ENCODE measurements around the gene CATSPER4. TPM values are rescaled to one million over a fixed set of nuclear protein-coding genes. Genes with fewer than 3 reads are reported as not detected.
A peak's percentile ranks its signal among the peaks of the same experiment; 100 is the strongest.

Gene CATSPER4
- total RNA-seq, 1 experiment from 2014 or later = 0.35 TPM

- ChIA-PET CTCF (interaction anchor here (0.8 to 4.8 kb wide), 20 partner anchors 8 to 261 kb away, joined by 3 to 65 read pairs (median 4); partner anchors contain the start of genes CATSPER4, CEP85, CNKSR1 and PAFAH2), POLR2A (interaction anchor here (0.6 to 1.4 kb wide), 6 partner anchors 10 to 1317 kb away, joined by 3 to 7 read pairs (median 3); partner anchors contain the start of genes ZNF593 and ZNF593OS)
- no peaks in the 10 kb centered on the region for H3K9me3 Mint-ChIP-seq
- peak overlapping the region; percentile 61 for H3K4me3 Mint-ChIP-seq
- no peak for DNase-seq (ENCODE audit: low spot score)
- no peaks in the 10 kb centered on the region for H3K36me3 Mint-ChIP-seq
- peak; percentile 5 for ATAC-seq
- H3K27me3 Mint-ChIP-seq (ENCODE audit: low read depth) = peaks cover 97% of the 10 kb centered on the region
- peaks cover 57% of the 10 kb centered on the region for H3K4me1 Mint-ChIP-seq
- H3K27ac Mint-ChIP-seq = no peak overlapping the region
- no peak for TF ChIP-seq ZNF317 (CRISPR knock-in tag; IDR thresholded peaks at IDR 0.05; ENCODE audit: borderline replicate concordance, low read depth)
Measured at GRCh38 chr1:26155370-26156284, 34.8 kb upstream of the CATSPER4 start.

GRCh38 chr1:26156285-26157038 lies 33.9 kb upstream of the CATSPER4 start:
- POLR2A ChIA-PET = interaction anchor here (0.6 to 1.4 kb wide), 4 partner anchors 13 to 1316 kb away, joined by 3 to 7 read pairs (median 3); partner anchors contain the start of gene ZNF593
- peaks cover 98% of the 10 kb centered on the region for H3K27me3 Mint-ChIP-seq (ENCODE audit: low read depth)

DNA sequence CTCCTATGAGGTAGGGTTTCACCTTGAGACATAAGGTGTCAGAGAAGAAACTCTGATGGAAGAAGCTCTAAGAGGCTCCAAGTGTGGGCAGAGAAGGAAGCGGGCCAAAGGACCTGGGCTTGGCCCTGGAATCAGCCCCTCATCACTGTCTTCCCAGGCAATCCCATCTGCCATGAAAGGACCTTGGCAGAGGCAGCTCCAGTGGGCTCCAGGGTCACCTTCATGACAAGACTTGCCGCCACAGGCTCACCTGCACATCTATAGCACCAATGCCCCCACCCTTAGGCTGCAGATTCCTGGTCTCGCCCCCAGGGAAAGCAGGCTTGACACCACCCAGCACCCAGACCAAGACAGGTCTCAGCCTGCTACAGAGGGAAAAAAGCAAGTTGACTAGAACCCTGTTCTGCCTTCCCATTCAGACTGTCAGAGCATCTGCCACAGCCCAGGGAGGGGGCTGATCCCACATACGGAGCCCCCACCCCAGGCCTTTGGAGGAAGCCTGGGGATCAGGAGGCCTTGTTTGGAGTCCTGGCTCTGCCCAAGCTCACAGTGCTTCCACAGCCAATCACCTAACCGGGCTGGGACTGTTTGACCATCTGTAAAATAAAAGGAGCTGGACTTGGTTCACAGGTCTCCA lies 32.0 kb upstream of the CATSPER4 start:
- peaks cover 61% of the 10 kb centered on the region for H3K4me1 Mint-ChIP-seq
- no peaks in the 10 kb centered on the region for H3K36me3 Mint-ChIP-seq
- DNase-seq (ENCODE audit: low spot score) (no peak), ATAC-seq (no peak)
- POLR2A ChIA-PET = no interaction called here
- H3K9me3 Mint-ChIP-seq = no peaks in the 10 kb centered on the region
- H3K27ac Mint-ChIP-seq = no peak overlapping the region
- CTCF ChIA-PET = interaction anchor here (1.0 to 4.8 kb wide), 7 partner anchors 11 to 121 kb away, joined by 3 to 50 read pairs (median 5); partner anchors contain the start of genes CATSPER4, CEP85, SH3BGRL3 and ZNF593
- no peak overlapping the region for H3K4me3 Mint-ChIP-seq
- peaks cover 98% of the 10 kb centered on the region for H3K27me3 Mint-ChIP-seq (ENCODE audit: low read depth)
- TF ChIP-seq TCF7 (CRISPR knock-in tag; IDR thresholded peaks at IDR 0.05; ENCODE audit: low read depth) (no peak), RORB (CRISPR knock-in tag; IDR thresholded peaks at IDR 0.05) (no peak), SP1 (CRISPR knock-in tag; conservative IDR thresholded peaks at IDR 0.05) (no peak), RELA (CRISPR knock-in tag; IDR thresholded peaks at IDR 0.05; ENCODE audit: borderline replicate concordance) (no peak), SMAD4 (CRISPR knock-in tag; IDR thresholded peaks at IDR 0.05) (no peak), JAZF1 (CRISPR knock-in tag; IDR thresholded peaks at IDR 0.05) (no peak), ZNF396 (CRISPR knock-in tag; IDR thresholded peaks at IDR 0.05; ENCODE audit: borderline replicate concordance) (no peak), PRRX2 (CRISPR knock-in tag; IDR thresholded peaks at IDR 0.05) (no peak)
- TF ChIP-seq, protein P1, sequence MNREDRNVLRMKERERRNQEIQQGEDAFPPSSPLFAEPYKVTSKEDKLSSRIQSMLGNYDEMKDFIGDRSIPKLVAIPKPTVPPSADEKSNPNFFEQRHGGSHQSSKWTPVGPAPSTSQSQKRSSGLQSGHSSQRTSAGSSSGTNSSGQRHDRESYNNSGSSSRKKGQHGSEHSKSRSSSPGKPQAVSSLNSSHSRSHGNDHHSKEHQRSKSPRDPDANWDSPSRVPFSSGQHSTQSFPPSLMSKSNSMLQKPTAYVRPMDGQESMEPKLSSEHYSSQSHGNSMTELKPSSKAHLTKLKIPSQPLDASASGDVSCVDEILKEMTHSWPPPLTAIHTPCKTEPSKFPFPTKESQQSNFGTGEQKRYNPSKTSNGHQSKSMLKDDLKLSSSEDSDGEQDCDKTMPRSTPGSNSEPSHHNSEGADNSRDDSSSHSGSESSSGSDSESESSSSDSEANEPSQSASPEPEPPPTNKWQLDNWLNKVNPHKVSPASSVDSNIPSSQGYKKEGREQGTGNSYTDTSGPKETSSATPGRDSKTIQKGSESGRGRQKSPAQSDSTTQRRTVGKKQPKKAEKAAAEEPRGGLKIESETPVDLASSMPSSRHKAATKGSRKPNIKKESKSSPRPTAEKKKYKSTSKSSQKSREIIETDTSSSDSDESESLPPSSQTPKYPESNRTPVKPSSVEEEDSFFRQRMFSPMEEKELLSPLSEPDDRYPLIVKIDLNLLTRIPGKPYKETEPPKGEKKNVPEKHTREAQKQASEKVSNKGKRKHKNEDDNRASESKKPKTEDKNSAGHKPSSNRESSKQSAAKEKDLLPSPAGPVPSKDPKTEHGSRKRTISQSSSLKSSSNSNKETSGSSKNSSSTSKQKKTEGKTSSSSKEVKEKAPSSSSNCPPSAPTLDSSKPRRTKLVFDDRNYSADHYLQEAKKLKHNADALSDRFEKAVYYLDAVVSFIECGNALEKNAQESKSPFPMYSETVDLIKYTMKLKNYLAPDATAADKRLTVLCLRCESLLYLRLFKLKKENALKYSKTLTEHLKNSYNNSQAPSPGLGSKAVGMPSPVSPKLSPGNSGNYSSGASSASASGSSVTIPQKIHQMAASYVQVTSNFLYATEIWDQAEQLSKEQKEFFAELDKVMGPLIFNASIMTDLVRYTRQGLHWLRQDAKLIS (CRISPR knock-in tag; IDR thresholded peaks at IDR 0.05; ENCODE audit: borderline replicate concordance) = no peak
- TF ChIP-seq, protein P2, sequence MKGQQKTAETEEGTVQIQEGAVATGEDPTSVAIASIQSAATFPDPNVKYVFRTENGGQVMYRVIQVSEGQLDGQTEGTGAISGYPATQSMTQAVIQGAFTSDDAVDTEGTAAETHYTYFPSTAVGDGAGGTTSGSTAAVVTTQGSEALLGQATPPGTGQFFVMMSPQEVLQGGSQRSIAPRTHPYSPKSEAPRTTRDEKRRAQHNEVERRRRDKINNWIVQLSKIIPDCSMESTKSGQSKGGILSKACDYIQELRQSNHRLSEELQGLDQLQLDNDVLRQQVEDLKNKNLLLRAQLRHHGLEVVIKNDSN (CRISPR knock-in tag; IDR thresholded peaks at IDR 0.05) = no peak

More at GRCh38 chr1:26156285-26157038, 33.9 kb upstream of the CATSPER4 start:
- peak overlapping the region; percentile 61 for H3K4me3 Mint-ChIP-seq
- no peaks in the 10 kb centered on the region for H3K36me3 Mint-ChIP-seq
- TF ChIP-seq NFYB (CRISPR knock-in tag; conservative IDR thresholded peaks at IDR 0.05; ENCODE audit: low read depth) (no peak), FOXP4 (CRISPR knock-in tag; IDR thresholded peaks at IDR 0.05) (no peak), SMAD3 (CRISPR knock-in tag; IDR thresholded peaks at IDR 0.05; ENCODE audit: borderline replicate concordance) (0 out of 2 replicates have a peak, but pooled peaks have one; percentile 24), FOXK1 (CRISPR knock-in tag; IDR thresholded peaks at IDR 0.05) (peak; percentile 62), ZNF423 (CRISPR knock-in tag; IDR thresholded peaks at IDR 0.05) (peak; percentile 38; the same call in 1 of the 2 replicates)
- TF ChIP-seq, protein P3, sequence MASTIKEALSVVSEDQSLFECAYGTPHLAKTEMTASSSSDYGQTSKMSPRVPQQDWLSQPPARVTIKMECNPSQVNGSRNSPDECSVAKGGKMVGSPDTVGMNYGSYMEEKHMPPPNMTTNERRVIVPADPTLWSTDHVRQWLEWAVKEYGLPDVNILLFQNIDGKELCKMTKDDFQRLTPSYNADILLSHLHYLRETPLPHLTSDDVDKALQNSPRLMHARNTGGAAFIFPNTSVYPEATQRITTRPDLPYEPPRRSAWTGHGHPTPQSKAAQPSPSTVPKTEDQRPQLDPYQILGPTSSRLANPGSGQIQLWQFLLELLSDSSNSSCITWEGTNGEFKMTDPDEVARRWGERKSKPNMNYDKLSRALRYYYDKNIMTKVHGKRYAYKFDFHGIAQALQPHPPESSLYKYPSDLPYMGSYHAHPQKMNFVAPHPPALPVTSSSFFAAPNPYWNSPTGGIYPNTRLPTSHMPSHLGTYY (CRISPR knock-in tag; IDR thresholded peaks at IDR 0.05) = no peak
- TF ChIP-seq, protein P4, sequence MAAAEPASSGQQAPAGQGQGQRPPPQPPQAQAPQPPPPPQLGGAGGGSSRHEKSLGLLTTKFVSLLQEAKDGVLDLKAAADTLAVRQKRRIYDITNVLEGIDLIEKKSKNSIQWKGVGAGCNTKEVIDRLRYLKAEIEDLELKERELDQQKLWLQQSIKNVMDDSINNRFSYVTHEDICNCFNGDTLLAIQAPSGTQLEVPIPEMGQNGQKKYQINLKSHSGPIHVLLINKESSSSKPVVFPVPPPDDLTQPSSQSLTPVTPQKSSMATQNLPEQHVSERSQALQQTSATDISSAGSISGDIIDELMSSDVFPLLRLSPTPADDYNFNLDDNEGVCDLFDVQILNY (CRISPR knock-in tag; IDR thresholded peaks at IDR 0.05) = peak; percentile 39; the same call in 1 of the 2 replicates
- H3K9me3 Mint-ChIP-seq = no peaks in the 10 kb centered on the region
- H3K27ac Mint-ChIP-seq = no peak overlapping the region
- peaks cover 59% of the 10 kb centered on the region for H3K4me1 Mint-ChIP-seq
- DNase-seq (ENCODE audit: low spot score) = peak; percentile 69
- ATAC-seq = peak; percentile 23
- CTCF ChIA-PET = interaction anchor here (0.8 to 4.8 kb wide), 20 partner anchors 8 to 260 kb away, joined by 3 to 65 read pairs (median 5); partner anchors contain the start of genes CATSPER4, CEP85, CNKSR1 and PAFAH2
